A549 (cell line): ENCODE measurements around the gene AKAP11. TPM values are rescaled to one million over a fixed set of nuclear protein-coding genes. Genes with fewer than 3 reads are reported as not detected.
A peak's percentile ranks its signal among the peaks of the same experiment; 100 is the strongest.

Experiments
- ATAC-seq, 2 experiments: fragments of 200-7000 bp in 1 of 2; fragments of >200 bp in 1 of 2; cut with Nextera tagmentation in 1 of 2; cut with Tn5 transposase in 1 of 2; 3 replicates each; pipeline versions ENCODE4 v1.8.0 to v1.9.1; 2018 to 2020; ENCODE audit warnings: mild to moderate bottlenecking in 1 of 2, moderate library complexity in 1 of 2
- CTCF ChIA-PET: fragments of 300-600 bp; sonication (Branson Sonifier 250); formaldehyde crosslinking; extraction: SDS; loops from one replicate; lab custom pipeline; 2021; ENCODE audit warnings: antibody characterized with exemption, inconsistent platforms; lab: Yijun Ruan, JAX
- POLR2A ChIA-PET: fragments of 350-600 bp; formaldehyde crosslinking; extraction: SDS; loops from one replicate; lab custom pipeline; 2021; ENCODE audit warnings: antibody characterized with exemption, inconsistent platforms; lab: Yijun Ruan, JAX
- DNase-seq, 2 experiments: peaks; one replicate each; pipeline versions ENCODE4 v3.0.0 to v3.0.0-alpha.2; 2011 to 2016; ENCODE audit warnings: low read depth in 1 of 2, low spot score in 1 of 2
- FAIRE-seq: peaks from 2 replicates; lab custom pipeline; 2011; peaks lifted over from hg19 to GRCh38; lab: Jason Lieb, UNC
- H3K27ac ChIP-seq, 2 experiments: fragments of >200 bp; sonication (Bioruptor Twin); formaldehyde crosslinking; 3 replicates each; pipeline ENCODE4 v1.5.1; 2016 to 2017
- H3K4me1 ChIP-seq: fragments of >200 bp; sonication (Bioruptor Twin); formaldehyde crosslinking; 3 replicates; pipeline ENCODE4 v1.6.1; 2016
- H3K4me2 ChIP-seq: fragments of >200 bp; sonication (Bioruptor Twin); formaldehyde crosslinking; 3 replicates; pipeline ENCODE4 v1.6.1; 2016
- H3K4me3 ChIP-seq: fragments of >200 bp; sonication (Bioruptor Twin); formaldehyde crosslinking; 3 replicates; pipeline ENCODE4 v1.5.1; 2016
- H3K9me3 ChIP-seq: fragments of >200 bp; sonication (Bioruptor Twin); formaldehyde crosslinking; 3 replicates; pipeline ENCODE4 v1.6.1; 2016
- BHLHE40 ChIP-seq: IDR thresholded peaks from 2 replicates; pipeline ENCODE4 v1.6.1; 2012; ENCODE audit warnings: low read depth, low read length, inconsistent platforms
- CBX8 ChIP-seq: fragments of 200-600 bp; sonication (generic); IDR thresholded peaks from 2 replicates; pipeline ENCODE4 v1.6.1; 2016
- CEBPB ChIP-seq, 2 experiments: fragments of >200 bp in 1 of 2; sonication (Bioruptor Twin) in 1 of 2; formaldehyde crosslinking in 1 of 2; IDR thresholded peaks; 2 replicates each; pipeline ENCODE4 v1.6.1; 2012 to 2016
- CHD4 ChIP-seq: fragments of 200-600 bp; sonication (generic); IDR thresholded peaks from 2 replicates; pipeline ENCODE4 v1.6.1; 2016; ENCODE audit warnings: antibody characterized with exemption, mild to moderate bottlenecking, borderline replicate concordance
- EHF ChIP-seq: fragments of 250-450 bp; sonication (Bioruptor Pico); IDR thresholded peaks from 2 replicates; pipeline ENCODE4 v1.5.0; 2020; ENCODE audit warnings: mild to moderate bottlenecking
- FOSB ChIP-seq: fragments of 250-450 bp; sonication (Bioruptor Pico); IDR thresholded peaks from 2 replicates; pipeline ENCODE4 v1.5.0; 2020; ENCODE audit warnings: mild to moderate bottlenecking, moderate library complexity
- GATA3 ChIP-seq: IDR thresholded peaks from 2 replicates; pipeline ENCODE4 v1.6.1; 2012; ENCODE audit warnings: borderline replicate concordance
- JUN ChIP-seq, 2 experiments: fragments of >200 bp; sonication (Bioruptor Twin); formaldehyde crosslinking; IDR thresholded peaks; 2 replicates in 1 of 2; 3 replicates in 1 of 2; pipeline ENCODE4 v1.6.1; 2016 to 2017
- MYC ChIP-seq: IDR thresholded peaks from 2 replicates; pipeline ENCODE4 v1.6.1; 2012; ENCODE audit warnings: mild to moderate bottlenecking, inconsistent platforms, low read length, improper control_type of control experiment, borderline replicate concordance
- NPAS2 ChIP-seq: fragments of 250-450 bp; sonication (Bioruptor Pico); IDR thresholded peaks from 2 replicates; pipeline ENCODE4 v1.8.0; 2022; ENCODE audit warnings: mild to moderate bottlenecking, moderate library complexity, borderline replicate concordance
- PHF8 ChIP-seq: fragments of 200-600 bp; sonication (generic); IDR thresholded peaks from 2 replicates; pipeline ENCODE4 v1.6.1; 2016; ENCODE audit warnings: low read depth, mild to moderate bottlenecking, antibody characterized with exemption, moderate library complexity, borderline replicate concordance
- POLR2A ChIP-seq: IDR thresholded peaks from 2 replicates; pipeline ENCODE4 v1.6.1; 2012; ENCODE audit warnings: mild to moderate bottlenecking, low read length
- RCOR1 ChIP-seq: fragments of 150-350 bp; IDR thresholded peaks from 2 replicates; pipeline ENCODE4 v1.6.1; 2014; ENCODE audit warnings: antibody characterized with exemption, low read length, low read depth
- SMC3 ChIP-seq: fragments of >200 bp; sonication (Bioruptor Twin); formaldehyde crosslinking; IDR thresholded peaks from 3 replicates; pipeline ENCODE4 v1.6.1; 2018; ENCODE audit warnings: inconsistent platforms
- TFCP2L1 ChIP-seq: fragments of 250-450 bp; sonication (Bioruptor Pico); IDR thresholded peaks from 2 replicates; pipeline ENCODE4 v1.5.0; 2021; ENCODE audit warnings: mild to moderate bottlenecking
- TP53 ChIP-seq: fragments of 250-450 bp; sonication (Bioruptor Pico); IDR thresholded peaks from 2 replicates; pipeline ENCODE4 v1.5.0; 2021; ENCODE audit warnings: mild to moderate bottlenecking, moderate library complexity
- ZFP36 ChIP-seq: fragments of 450-650 bp; IDR thresholded peaks from 2 replicates; pipeline ENCODE4 v1.6.1; 2014; ENCODE audit warnings: borderline replicate concordance; ENCODE audit not compliant: partially characterized antibody
- ZSCAN20 ChIP-seq: fragments of 250-450 bp; sonication (Bioruptor Pico); IDR thresholded peaks from 2 replicates; pipeline ENCODE4 v1.8.0; 2022; ENCODE audit warnings: mild to moderate bottlenecking, moderate library complexity
- WGBS: methylation state at CpG from one replicate; pipeline ENCODE4 v1.1.6; 2017; ENCODE audit errors: missing lambda C conversion rate; 5-methylcytosine and 5-hydroxymethylcytosine counted together
- polyA minus RNA-seq: library from RNA; depleted of rRNA, polyadenylated mRNA; stranded (reverse); fragments of >200 nt; gene quantifications from 2 replicates; pipeline ENCODE4 v1.2.3, GENCODE V29; 2011; rRNA and poly(A)+ RNA removed
- polyA plus RNA-seq, 4 experiments: library from polyadenylated mRNA; depleted of rRNA in 3 of 4; stranded (reverse); fragments of >200 nt; fragmentation: RNase III in 1 of 4; extraction: RNeasy Plus Mini Kit Qiagen cat#74134 plus additional on column Dnase treatment in 1 of 4; gene quantifications; 2 replicates in 3 of 4; 3 replicates in 1 of 4; pipeline ENCODE4 v1.2.3, GENCODE V29; 2011 to 2017
- TF ChIP-seq, protein P1 (sequence below): fragments of >200 bp; sonication (Bioruptor Twin); formaldehyde crosslinking; IDR thresholded peaks from 2 replicates; pipeline ENCODE4 v1.6.1; 2016
- TF ChIP-seq, protein P2 (sequence below): IDR thresholded peaks from 2 replicates; pipeline ENCODE4 v1.6.1; 2012
- TF ChIP-seq, protein P3 (sequence below): fragments of 200-600 bp; sonication (generic); IDR thresholded peaks from 2 replicates; pipeline ENCODE4 v1.6.1; 2016; ENCODE audit warnings: antibody characterized with exemption, mild to moderate bottlenecking, moderate library complexity

Gene AKAP11, protein sequence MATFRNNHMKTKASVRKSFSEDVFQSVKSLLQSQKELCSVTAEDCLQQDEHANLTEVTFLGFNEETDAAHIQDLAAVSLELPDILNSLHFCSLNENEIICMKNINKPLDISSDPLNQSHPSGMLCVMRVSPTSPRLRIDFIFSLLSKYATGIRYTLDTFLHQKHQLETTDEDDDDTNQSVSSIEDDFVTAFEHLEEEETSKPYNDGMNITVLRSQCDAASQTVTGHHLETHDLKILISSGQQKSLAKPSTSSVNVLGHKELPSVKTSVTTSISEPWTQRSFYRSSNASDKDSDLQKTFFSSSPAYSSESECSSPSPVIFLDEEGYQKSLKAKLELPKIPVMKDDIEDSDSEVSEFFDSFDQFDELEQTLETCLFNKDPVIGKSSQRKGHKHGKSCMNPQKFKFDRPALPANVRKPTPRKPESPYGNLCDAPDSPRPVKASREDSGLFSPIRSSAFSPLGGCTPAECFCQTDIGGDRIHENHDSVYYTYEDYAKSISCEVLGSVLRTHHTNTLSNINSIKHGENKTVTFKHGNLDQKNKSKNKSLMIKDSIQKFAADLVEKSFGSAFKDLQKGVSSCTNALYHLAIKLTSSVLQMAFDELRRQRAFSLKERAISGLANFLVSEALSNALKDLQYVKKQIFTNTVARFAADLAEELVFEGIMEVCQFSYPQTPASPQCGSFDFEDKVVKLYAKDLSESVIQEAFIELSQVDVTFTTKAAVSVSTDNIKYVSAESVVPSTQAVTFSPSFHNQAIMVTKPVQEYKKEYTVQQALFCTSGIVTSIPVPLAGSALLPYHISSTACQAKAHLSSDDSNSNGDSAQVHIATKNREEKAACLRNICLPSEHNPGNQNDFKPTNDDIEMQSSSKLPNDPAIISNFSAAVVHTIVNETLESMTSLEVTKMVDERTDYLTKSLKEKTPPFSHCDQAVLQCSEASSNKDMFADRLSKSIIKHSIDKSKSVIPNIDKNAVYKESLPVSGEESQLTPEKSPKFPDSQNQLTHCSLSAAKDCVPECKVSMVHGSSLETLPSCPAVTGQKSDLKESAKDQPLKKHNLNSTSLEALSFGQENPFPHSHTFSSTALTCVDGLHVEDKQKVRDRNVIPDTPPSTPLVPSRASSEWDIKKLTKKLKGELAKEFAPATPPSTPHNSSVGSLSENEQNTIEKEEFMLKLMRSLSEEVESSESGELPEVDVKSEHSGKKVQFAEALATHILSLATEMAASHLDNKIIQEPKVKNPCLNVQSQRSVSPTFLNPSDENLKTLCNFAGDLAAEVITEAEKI (N-terminal part only)
- polyA plus RNA-seq (2011; rRNA removed) (19.0 and 21.3 TPM in 2 replicates), polyA plus RNA-seq (2017; fragmentation: RNase III; extraction: RNeasy Plus Mini Kit Qiagen cat#74134 plus additional on column Dnase treatment) (7.2 to 7.6 TPM (median 7.4 TPM) in 3 replicates), polyA minus RNA-seq (16.4 and 16.9 TPM in 2 replicates)
- polyA plus RNA-seq (2012; cell fraction: cytosol; rRNA removed), result 2.3 and 2.7 TPM in 2 replicates
- 1.4 and 2.3 TPM in 2 replicates for polyA plus RNA-seq (2012; cell fraction: nucleus; rRNA removed)

DNA sequence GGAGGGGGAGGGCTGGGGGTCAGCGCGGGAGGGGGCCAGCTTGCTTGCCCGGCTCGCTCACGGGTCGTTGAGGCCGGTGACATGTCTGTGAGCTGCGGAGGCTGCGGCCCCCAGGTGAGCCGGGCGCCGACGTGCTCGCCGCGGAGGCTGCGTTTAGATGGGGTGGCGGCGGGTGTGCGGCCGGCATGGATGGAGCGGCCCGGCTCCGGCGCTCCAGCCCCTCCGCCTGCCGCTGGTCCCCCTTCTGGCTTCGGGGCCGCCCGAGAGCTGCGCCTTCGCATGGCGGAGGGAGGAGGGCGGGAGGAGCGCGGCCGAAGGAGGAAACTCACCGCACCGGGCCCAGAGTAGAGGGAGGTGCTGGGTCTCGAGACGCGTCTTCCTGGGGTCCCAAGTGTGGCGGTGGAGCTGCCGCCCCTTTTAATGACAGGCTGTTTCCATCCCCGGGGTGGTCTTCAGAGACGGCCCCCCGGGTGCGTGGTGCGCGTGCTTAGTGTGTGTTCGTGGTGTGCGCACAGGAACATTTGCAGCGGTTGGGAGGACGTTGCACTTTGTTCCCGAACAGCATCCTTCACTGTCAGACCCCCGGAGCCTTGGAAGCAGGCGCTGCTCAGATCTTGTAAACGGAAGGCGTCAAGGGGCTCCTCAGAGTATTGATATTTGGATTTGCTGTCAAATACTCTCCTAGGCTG, at the start of gene AKAP11:
Gene AKAP11 (plus strand): TSS at position 38 of the 689 bp plus-strand sequence. CDS start 14,197 bp downstream, outside the sequence.
- peak within 1 kb of the TSS; percentile 87 to 99 for H3K27ac ChIP-seq
- no peak for FAIRE-seq

DNA sequence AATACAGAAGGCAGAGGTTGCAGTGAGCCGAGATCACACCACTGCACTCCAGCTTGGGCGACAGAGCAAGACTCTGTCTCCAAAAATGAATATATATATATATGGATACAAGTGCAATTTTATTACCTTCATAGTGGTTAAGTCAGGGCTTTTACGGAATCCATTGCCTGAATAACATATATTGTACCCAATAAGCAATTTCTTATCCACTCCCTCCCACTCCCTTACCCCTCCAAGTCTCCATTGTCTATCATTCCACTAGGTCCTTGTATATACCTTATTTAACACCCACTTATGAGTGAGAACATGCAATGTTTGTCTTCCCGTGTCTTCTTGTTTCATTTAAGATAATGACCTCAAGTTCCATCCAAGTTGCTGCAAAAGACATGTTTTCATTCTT, 48.3 kb upstream of the AKAP11 start:
- WGBS, result 94% methylated on average over 4 of the region's 4 CpGs
- DNase-seq (no peak), ATAC-seq (no peak), FAIRE-seq (no peak)
- ChIA-PET POLR2A (no interaction called here), CTCF (no interaction called here)
- Histone ChIP-seq H3K27ac (no peak overlapping the region), H3K4me1 (peaks cover 11% of the 10 kb centered on the region; the same call in 2 of the 3 replicates), H3K4me3 (no peak overlapping the region), H3K4me2 (no peak overlapping the region), H3K9me3 (no peaks in the 10 kb centered on the region)
- TF ChIP-seq MYC (no peak), CHD4 (no peak), SMC3 (no peak), ZSCAN20 (CRISPR knock-in tag) (no peak), TP53 (CRISPR knock-in tag) (no peak), PHF8 (no peak), RCOR1 (no peak), BHLHE40 (no peak), CBX8 (no peak), CEBPB (IDR thresholded peaks at IDR 0.05) (no peak), FOSB (CRISPR knock-in tag) (no peak), POLR2A (no peak), TFCP2L1 (CRISPR knock-in tag) (no peak), ZFP36 (no peak), NPAS2 (CRISPR knock-in tag) (no peak), EHF (CRISPR knock-in tag) (no peak)
- TF ChIP-seq, protein P1, sequence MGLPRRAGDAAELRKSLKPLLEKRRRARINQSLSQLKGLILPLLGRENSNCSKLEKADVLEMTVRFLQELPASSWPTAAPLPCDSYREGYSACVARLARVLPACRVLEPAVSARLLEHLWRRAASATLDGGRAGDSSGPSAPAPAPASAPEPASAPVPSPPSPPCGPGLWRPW, result no peak

More for the DNA sequence above, at the start of gene AKAP11:
- TF ChIP-seq ZSCAN20 (CRISPR knock-in tag) (no peak), PHF8 (peak; percentile 55; the same call in 1 of the 2 replicates), POLR2A (peak; percentile 60), JUN (IDR thresholded peaks at IDR 0.05) (peak in 1 of 2 experiments; percentile 38; a peak in 2 of 5 replicates), GATA3 (0 out of 2 replicates have a peak, but pooled peaks have one; percentile 5), CBX8 (no peak)
- TF ChIP-seq, protein P2, sequence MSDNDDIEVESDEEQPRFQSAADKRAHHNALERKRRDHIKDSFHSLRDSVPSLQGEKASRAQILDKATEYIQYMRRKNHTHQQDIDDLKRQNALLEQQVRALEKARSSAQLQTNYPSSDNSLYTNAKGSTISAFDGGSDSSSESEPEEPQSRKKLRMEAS, result no peak
- TF ChIP-seq, protein P3, sequence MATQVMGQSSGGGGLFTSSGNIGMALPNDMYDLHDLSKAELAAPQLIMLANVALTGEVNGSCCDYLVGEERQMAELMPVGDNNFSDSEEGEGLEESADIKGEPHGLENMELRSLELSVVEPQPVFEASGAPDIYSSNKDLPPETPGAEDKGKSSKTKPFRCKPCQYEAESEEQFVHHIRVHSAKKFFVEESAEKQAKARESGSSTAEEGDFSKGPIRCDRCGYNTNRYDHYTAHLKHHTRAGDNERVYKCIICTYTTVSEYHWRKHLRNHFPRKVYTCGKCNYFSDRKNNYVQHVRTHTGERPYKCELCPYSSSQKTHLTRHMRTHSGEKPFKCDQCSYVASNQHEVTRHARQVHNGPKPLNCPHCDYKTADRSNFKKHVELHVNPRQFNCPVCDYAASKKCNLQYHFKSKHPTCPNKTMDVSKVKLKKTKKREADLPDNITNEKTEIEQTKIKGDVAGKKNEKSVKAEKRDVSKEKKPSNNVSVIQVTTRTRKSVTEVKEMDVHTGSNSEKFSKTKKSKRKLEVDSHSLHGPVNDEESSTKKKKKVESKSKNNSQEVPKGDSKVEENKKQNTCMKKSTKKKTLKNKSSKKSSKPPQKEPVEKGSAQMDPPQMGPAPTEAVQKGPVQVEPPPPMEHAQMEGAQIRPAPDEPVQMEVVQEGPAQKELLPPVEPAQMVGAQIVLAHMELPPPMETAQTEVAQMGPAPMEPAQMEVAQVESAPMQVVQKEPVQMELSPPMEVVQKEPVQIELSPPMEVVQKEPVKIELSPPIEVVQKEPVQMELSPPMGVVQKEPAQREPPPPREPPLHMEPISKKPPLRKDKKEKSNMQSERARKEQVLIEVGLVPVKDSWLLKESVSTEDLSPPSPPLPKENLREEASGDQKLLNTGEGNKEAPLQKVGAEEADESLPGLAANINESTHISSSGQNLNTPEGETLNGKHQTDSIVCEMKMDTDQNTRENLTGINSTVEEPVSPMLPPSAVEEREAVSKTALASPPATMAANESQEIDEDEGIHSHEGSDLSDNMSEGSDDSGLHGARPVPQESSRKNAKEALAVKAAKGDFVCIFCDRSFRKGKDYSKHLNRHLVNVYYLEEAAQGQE, result peak; percentile 65; the same call in 1 of the 2 replicates
- Histone ChIP-seq H3K9me3 (no peaks in the 10 kb centered on the region), H3K4me2 (peak within 1 kb of the TSS; percentile 94), H3K4me3 (peak within 1 kb of the TSS; percentile 86), H3K4me1 (peaks cover 12% of the 10 kb centered on the region; the same call in 2 of the 3 replicates)
- DNase-seq (peak; percentile 5 to 15), ATAC-seq (peak; percentile 65 to 69)
- 2% methylated on average over 26 of the region's 59 CpGs for WGBS
- ChIA-PET CTCF (interaction anchor here (1.2 to 1.4 kb wide), 3 partner anchors 16 to 605 kb away, joined by 3 read pairs; no protein-coding TSS in a partner anchor), POLR2A (interaction anchor here (0.8 to 1.6 kb wide), 3 partner anchors 25 to 1607 kb away, joined by 3 to 4 read pairs (median 4); partner anchors contain the start of gene WBP4)
